Breast epithelium (tissue), 3 donors: ENCODE data around the gene DHRS7B.

Source experiments
- CTCF ChIP-seq, 3 donors: fragments of 450-650 bp; IDR thresholded peaks; one replicate each; pipeline ENCODE4 v1.5.1; 2016 to 2017; ENCODE audit warnings: antibody characterized with exemption in 3 of 3, mild to moderate bottlenecking in 3 of 3, moderate library complexity in 3 of 3
- POLR2A ChIP-seq: fragments of 450-650 bp; IDR thresholded peaks from one replicate; pipeline ENCODE4 v1.6.1; 2016; ENCODE audit warnings: antibody characterized with exemption, mild to moderate bottlenecking, moderate library complexity

- no peak for TF ChIP-seq CTCF (IDR thresholded peaks at IDR 0.05)
- TF ChIP-seq POLR2A: no peak
These were observed 47.9 kb downstream of the DHRS7B start for GRCh38 chr17:21174713-21175112.
